ENCODE measurements around the gene SSX4B. TPM values are rescaled to one million over a fixed set of nuclear protein-coding genes. Genes with fewer than 3 reads are reported as not detected.
"Not testable (repeated sequence)": the region's sequence is repeated elsewhere in the genome, so short reads cannot be mapped to it uniquely, and the experiment has no call there.

The SSX4B gene
- total RNA-seq, 1 donor from 2014 or later, result not detected

DNA sequence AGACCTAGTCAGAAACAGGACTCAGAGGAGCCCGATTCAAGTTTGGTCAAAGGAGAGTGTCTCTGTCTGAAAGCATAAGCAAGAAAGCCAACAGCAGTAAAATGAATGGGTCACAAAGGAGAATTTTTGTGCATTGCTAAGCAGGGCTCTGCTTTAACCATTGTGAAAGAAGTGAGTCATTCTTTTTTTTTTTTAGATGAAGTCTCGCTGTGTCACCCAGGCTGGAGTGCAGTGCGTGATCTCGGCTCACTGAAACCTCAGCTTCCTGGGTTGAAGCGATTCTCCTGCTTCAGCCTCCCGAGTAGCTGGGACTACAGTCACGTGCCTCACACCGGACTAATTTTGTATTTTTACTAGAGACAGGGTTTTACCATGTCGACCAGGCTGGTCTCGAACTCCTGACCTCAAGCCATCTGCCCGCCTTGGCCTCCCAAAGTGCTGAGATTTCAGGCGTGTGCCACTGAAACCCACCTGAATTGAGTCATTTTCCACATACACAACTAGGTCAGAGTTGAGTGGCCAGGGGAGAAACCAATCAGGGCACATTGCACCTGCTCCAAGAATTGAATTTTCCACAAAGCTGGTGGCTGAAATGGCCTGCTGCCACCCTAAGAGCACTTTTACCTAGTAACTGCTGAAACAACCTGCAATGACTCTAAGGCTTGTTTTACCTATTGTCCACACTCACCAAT lies 43.9 kb downstream of the SSX4B start:
- DNase-seq; H3K27ac Mint-ChIP-seq; H3K4me3 Mint-ChIP-seq; ATAC-seq (ENCODE audit: low read depth); H3K36me3 Mint-ChIP-seq (ENCODE audit: low read depth); POLR2A ChIA-PET; H3K9me3 Mint-ChIP-seq; intact Hi-C loops (cut with micrococcal nuclease); H3K27me3 Mint-ChIP-seq; H3K4me1 Mint-ChIP-seq; CTCF ChIA-PET: not testable (repeated sequence)

DNA sequence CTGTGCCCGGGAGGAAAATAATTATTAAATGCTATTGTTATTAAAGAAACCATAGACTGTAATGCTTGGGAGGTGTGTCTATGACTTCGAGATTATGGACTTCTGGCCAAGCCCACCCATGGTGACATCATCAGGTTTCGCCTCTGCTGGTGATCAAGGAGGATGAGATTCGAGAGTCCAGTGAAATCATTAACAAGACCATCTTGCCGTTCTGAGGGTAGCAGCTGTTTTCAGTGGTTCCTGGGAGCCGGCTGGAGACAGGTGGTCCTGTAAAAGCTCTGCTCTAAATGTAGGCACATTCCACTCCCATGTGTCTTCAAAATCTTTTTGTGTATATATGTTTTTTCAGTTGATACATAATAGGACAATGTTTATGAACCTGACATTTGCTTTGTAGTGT lies 52.5 kb downstream of the SSX4B start:
- CTCF ChIA-PET; H3K9me3 Mint-ChIP-seq; H3K36me3 Mint-ChIP-seq (ENCODE audit: low read depth); ATAC-seq (ENCODE audit: low read depth); POLR2A ChIA-PET; intact Hi-C loops (cut with micrococcal nuclease); H3K27me3 Mint-ChIP-seq; H3K4me1 Mint-ChIP-seq; DNase-seq; H3K4me3 Mint-ChIP-seq; H3K27ac Mint-ChIP-seq: not testable (repeated sequence)

DNA sequence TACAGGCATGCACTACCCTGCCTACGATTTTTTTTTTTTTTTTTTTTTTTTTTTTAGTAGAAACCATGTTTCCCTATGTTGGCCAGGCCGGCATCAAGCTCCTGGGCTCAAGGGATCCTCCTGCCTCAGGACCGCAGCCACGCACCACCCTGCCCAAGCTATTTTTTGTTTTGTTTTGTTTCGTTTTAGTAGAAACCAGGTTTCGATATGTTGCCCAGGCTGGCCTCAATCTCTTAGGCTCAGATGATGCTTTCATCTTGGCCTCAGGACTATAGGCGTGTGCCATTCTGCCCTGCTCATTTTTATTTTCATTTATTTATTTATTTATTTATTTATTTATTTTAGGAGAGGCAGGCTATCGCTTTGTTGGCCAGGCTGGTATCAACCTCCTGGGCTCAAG lies 54.1 kb downstream of the SSX4B start:
- Mint-ChIP-seq H3K9me3 (no peaks in the 10 kb centered on the region), H3K4me1 (no peaks in the 10 kb centered on the region), H3K4me3 (no peak overlapping the region), H3K36me3 (ENCODE audit: low read depth) (no peaks in the 10 kb centered on the region), H3K27ac (no peak overlapping the region), H3K27me3 (peaks cover 3% of the 10 kb centered on the region)
- DNase-seq (no peak), ATAC-seq (ENCODE audit: low read depth) (no peak)
- TF ChIP-seq CTCF (IDR thresholded peaks at IDR 0.05), result no peak
- ChIA-PET CTCF (no interaction called here), POLR2A (no interaction called here)
- intact Hi-C loops (cut with micrococcal nuclease), result no loop called here

DNA sequence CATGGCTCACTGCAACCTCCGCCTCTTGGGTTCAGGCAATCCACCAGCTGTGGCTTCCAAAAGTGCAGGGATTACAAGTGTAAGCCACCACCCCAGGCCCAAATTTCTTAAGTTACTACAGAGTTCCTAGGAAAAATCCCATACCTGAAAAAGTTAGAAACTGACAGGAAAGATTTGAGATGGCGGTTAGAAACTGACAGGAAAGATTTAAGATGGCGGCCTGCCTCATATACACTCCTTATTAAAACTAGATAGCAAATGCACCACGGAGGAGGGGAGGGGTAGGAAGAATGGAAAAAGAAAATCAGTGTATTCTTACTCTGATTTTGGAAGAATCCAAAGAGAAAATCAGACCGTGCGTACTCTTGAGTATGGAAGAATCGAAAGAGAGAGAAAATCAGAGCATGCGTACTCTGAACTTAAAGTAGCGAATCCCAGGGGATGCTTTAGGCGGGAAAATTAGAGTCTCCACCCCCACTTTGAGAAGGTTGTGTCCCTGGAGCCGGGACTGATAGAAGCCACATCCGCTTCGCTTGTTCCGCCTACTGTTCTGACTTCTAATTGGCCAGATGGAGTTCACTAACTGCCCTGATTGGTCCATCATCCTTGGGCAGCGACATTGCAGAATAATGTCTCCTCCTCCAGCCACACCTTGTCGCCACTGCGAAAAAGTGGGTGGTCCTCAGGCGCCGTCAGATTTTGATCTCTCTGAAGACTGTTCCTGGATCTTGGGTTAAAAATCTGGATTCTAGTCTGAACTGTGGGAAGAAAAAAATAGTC lies 55.3 kb downstream of the SSX4B start, which contains the start of gene SSX3:
SSX3 (minus strand) TSS at position 389 of the 780 bp plus-strand sequence. CDS start 1,454 bp downstream, outside the sequence.
- H3K9me3 Mint-ChIP-seq; H3K4me1 Mint-ChIP-seq; H3K27me3 Mint-ChIP-seq; H3K4me3 Mint-ChIP-seq; ATAC-seq (ENCODE audit: low read depth); intact Hi-C loops (cut with micrococcal nuclease); DNase-seq; H3K36me3 Mint-ChIP-seq (ENCODE audit: low read depth); H3K27ac Mint-ChIP-seq; CTCF ChIA-PET; POLR2A ChIA-PET: not testable (repeated sequence)

Other genes with a start within 250 kb of the SSX4B start
- not detected in 2 replicates for gene SSX5, start 215.2 kb downstream of the SSX4B start, total RNA-seq
- not detected in 2 replicates for gene SSX1, start 156.6 kb downstream of the SSX4B start, total RNA-seq
- gene SSX3, start 55.3 kb downstream of the SSX4B start, total RNA-seq, result not detected in 2 replicates
- gene SSX4, start 28.4 kb downstream of the SSX4B start, total RNA-seq, result not detected in 2 replicates
- gene SLC38A5, start 58.3 kb upstream of the SSX4B start, total RNA-seq, result 23.5 and 28.9 TPM in 2 replicates
- gene FTSJ1, start 64.2 kb upstream of the SSX4B start, total RNA-seq, result 39.9 and 44.5 TPM in 2 replicates
- gene PORCN, start 97.0 kb upstream of the SSX4B start, total RNA-seq, result 7.8 and 9.8 TPM in 2 replicates
- 72.4 and 75.5 TPM in 2 replicates for gene EBP, start 109.8 kb upstream of the SSX4B start, total RNA-seq
- gene TBC1D25, start 127.8 kb upstream of the SSX4B start, total RNA-seq, result 16.4 and 19.4 TPM in 2 replicates
- gene RBM3, start 162.5 kb upstream of the SSX4B start, total RNA-seq, result 381 and 394 TPM in 2 replicates
- 73.4 and 75.8 TPM in 2 replicates for gene WDR13, start 185.5 kb upstream of the SSX4B start, total RNA-seq

All from activated B cell treated with CpG ODN at 0.5 μM for 24 hours (primary cell).